Subcutaneous adipose tissue (tissue), 4 donors: ENCODE results near the gene B4GALNT1. TPM values are rescaled to one million over a fixed set of nuclear protein-coding genes. Genes with fewer than 3 reads are reported as not detected.

Experiments used
- CTCF ChIP-seq: fragments of 450-650 bp; IDR thresholded peaks from one replicate; pipeline ENCODE4 v1.5.1; 2016; ENCODE audit warnings: low read depth, mild to moderate bottlenecking, control low read depth, antibody characterized with exemption, moderate library complexity
- total RNA-seq, 4 donors: library from RNA; depleted of rRNA; stranded (reverse); fragments of >200 nt; gene quantifications; one replicate each; pipeline ENCODE4 v1.1.0, GENCODE V29; 2016

Gene B4GALNT1
- total RNA-seq, 4 donors from 2014 or later = 0.17 to 3.4 (median 0.49) TPM

- TF ChIP-seq CTCF = no peak
Observed at GRCh38 chr12:57632073-57632957, 686 bp downstream of the B4GALNT1 start.

DNA sequence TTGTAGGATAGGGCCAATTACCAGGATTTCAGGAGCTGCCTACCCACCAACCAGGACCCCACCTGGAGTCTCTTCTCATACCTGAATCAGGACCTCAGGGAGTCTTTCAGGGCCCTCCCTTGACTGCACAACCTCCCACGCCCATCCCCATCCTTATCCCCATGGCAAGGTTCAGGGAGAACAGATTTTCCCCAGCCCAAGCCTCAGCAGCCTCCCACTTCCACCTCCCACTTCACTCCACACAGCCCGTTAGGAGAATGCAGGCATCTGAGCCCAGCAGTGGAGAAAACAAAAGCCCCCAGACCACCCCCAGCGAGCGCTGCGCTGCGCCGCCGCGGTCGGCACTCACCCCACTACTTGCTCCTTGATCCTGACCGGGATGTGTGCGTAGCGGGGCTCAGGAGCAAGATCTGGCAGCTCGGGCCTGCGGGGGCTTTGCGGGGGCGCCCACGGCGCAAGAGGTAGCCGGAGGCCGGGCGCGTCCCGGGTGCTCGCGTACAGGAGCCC lies 1.4 kb downstream of the B4GALNT1 start:
- no peak for TF ChIP-seq CTCF

GRCh38 chr12:57630891-57631433 lies 2.0 kb downstream of the B4GALNT1 start:
- TF ChIP-seq CTCF = no peak

- no peak for TF ChIP-seq CTCF
Observed at GRCh38 chr12:57629897-57630471, 3.0 kb downstream of the B4GALNT1 start.

GRCh38 chr12:57628280-57629191 lies 4.5 kb downstream of the B4GALNT1 start:
- TF ChIP-seq CTCF = no peak

DNA sequence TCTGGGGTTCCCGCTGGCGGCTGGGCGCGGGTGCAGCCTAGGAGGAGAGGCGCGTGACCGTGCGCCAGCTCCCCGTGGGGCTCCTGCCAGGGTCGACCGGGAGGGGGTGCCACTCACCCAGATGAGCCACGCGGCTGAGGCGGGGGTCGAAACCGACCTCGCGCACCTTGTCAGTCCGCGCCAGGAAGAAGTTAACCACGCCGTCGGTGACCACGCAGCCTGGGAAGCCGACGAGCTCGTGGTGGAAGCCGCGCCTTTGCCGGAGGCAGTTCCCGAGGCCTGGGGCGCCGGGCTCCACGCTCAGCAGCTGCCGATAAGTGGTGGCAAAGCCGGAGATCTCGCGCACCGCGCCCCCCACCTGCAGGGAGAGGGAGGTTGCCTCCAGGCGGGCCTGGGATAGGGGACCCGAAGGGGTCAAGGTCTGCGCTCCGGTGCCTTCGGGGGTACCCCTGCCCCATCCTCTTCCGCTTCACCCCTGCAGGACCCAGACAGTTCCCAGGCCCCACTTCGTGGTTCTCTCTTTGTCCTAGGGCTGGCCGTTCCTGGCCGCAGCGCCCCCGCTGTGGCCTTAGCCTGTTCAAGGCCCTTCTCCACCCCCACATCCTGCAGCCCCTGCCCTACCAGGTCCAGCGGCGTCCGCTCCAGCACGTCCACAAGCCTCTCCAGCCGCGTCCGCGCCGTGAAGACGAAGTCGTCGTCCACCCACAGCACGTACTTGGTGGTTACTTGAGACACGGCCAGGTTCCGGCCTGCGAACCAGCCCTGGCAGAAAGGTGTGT lies 5.3 kb downstream of the B4GALNT1 start:
- no peak for TF ChIP-seq CTCF
